CD14-positive monocyte (primary cell): ENCODE data around the gene CACNA2D1. TPM values are rescaled to one million over a fixed set of nuclear protein-coding genes. Genes with fewer than 3 reads are reported as not detected.

ENCODE experiments used
- DNase-seq, 3 donors: peaks; one replicate each; pipeline ENCODE4 v3.0.0-alpha.2; 2011 to 2022
- H2AFZ ChIP-seq: 2 replicates; pipeline ENCODE4 v1.6.0; 2012; ENCODE audit warnings: mild to moderate bottlenecking, low read depth, low read length, inconsistent platforms; ENCODE audit not compliant: insufficient read depth, poor library complexity, severe bottlenecking
- H3K27ac ChIP-seq, 2 donors: 1 replicate in 1 of 2; 2 replicates in 1 of 2; pipeline ENCODE4 v1.5.1; 2012 to 2013; ENCODE audit warnings: low read length in 2 of 2, control low read depth in 1 of 2, inconsistent platforms in 1 of 2, low read depth in 1 of 2, mild to moderate bottlenecking in 1 of 2
- H3K27me3 ChIP-seq, 2 donors: one replicate each; pipeline versions ENCODE4 v1.6.0 to v1.6.1; 2011 to 2013; ENCODE audit warnings: low read length in 2 of 2; ENCODE audit not compliant: control insufficient read depth in 2 of 2, insufficient read depth in 2 of 2
- H3K36me3 ChIP-seq, 2 donors: replicated peaks in 1 of 2; 1 replicate in 1 of 2; 2 replicates in 1 of 2; pipeline versions ENCODE4 v1.5.1 to v1.6.1; 2012 to 2013; ENCODE audit warnings: low read length in 2 of 2, control low read depth in 1 of 2, inconsistent platforms in 1 of 2, mild to moderate bottlenecking in 1 of 2; ENCODE audit not compliant: insufficient read depth in 2 of 2, control insufficient read depth in 1 of 2
- H3K4me1 ChIP-seq, 2 donors: 1 replicate in 1 of 2; 2 replicates in 1 of 2; pipeline versions ENCODE4 v1.5.1 to v1.6.1; 2012 to 2013; ENCODE audit warnings: low read length in 2 of 2, control low read depth in 1 of 2, inconsistent platforms in 1 of 2, mild to moderate bottlenecking in 1 of 2, moderate library complexity in 1 of 2; ENCODE audit not compliant: insufficient read depth in 2 of 2, control insufficient read depth in 1 of 2
- H3K4me2 ChIP-seq: replicated peaks from 2 replicates; pipeline ENCODE3; 2012; ENCODE audit warnings: low read length, moderate library complexity, mild to moderate bottlenecking; ENCODE audit not compliant: poor library complexity, severe bottlenecking; ENCODE audit errors: extremely low read depth
- H3K4me3 ChIP-seq, 3 experiments: fragments of 200-600 bp in 1 of 3; sonication (generic) in 1 of 3; replicated peaks in 1 of 3; 1 replicate in 2 of 3; 2 replicates in 1 of 3; pipeline ENCODE4 v1.5.1; 2011 to 2013; ENCODE audit warnings: low read length in 3 of 3, mild to moderate bottlenecking in 3 of 3, control low read depth in 2 of 3, low read depth in 2 of 3, inconsistent platforms in 1 of 3, moderate library complexity in 1 of 3
- H3K79me2 ChIP-seq: 2 replicates; pipeline ENCODE4 v1.6.0; 2012; ENCODE audit warnings: mild to moderate bottlenecking, control low read depth, inconsistent platforms, low read length, moderate library complexity; ENCODE audit not compliant: insufficient read depth
- H3K9ac ChIP-seq: 2 replicates; pipeline ENCODE4 v1.6.0; 2017; ENCODE audit warnings: low read length, mild to moderate bottlenecking; ENCODE audit not compliant: insufficient read depth, poor library complexity, severe bottlenecking
- H3K9me3 ChIP-seq, 2 donors: replicated peaks in 1 of 2; 1 replicate in 1 of 2; 2 replicates in 1 of 2; pipeline versions ENCODE4 v1.5.1 to v1.6.1; 2012 to 2013; ENCODE audit warnings: low read length in 2 of 2, control low read depth in 1 of 2; ENCODE audit not compliant: control insufficient read depth in 1 of 2, insufficient read depth in 1 of 2
- H4K20me1 ChIP-seq: 2 replicates; pipeline ENCODE4 v1.6.0; 2012; ENCODE audit warnings: mild to moderate bottlenecking, low read length, control low read depth, moderate library complexity; ENCODE audit not compliant: insufficient read depth
- H3K27ac Mint-ChIP-seq, 7 donors: one replicate each; pipeline ENCODE4 v1.8.0; 2020; ENCODE audit warnings: mild to moderate bottlenecking in 7 of 7, mixed read lengths in 7 of 7, moderate library complexity in 6 of 7, inconsistent platforms in 2 of 7
- H3K27me3 Mint-ChIP-seq, 3 donors: one replicate each; pipeline ENCODE4 v1.8.0; 2021 to 2022; ENCODE audit warnings: low read depth in 3 of 3, mild to moderate bottlenecking in 3 of 3, mixed read lengths in 3 of 3, moderate library complexity in 3 of 3, inconsistent platforms in 1 of 3
- H3K36me3 Mint-ChIP-seq, 2 donors: one replicate each; pipeline ENCODE4 v1.8.0; 2020; ENCODE audit warnings: mixed read lengths in 2 of 2, inconsistent platforms in 1 of 2, mild to moderate bottlenecking in 1 of 2
- H3K4me1 Mint-ChIP-seq: one replicate; pipeline ENCODE4 v1.8.0; 2020; ENCODE audit warnings: mild to moderate bottlenecking, mixed read lengths
- H3K4me3 Mint-ChIP-seq, 2 donors: one replicate each; pipeline ENCODE4 v1.8.0; 2020; ENCODE audit warnings: mild to moderate bottlenecking in 2 of 2, mixed read lengths in 2 of 2, moderate library complexity in 1 of 2
- H3K9me3 Mint-ChIP-seq, 7 donors: one replicate each; pipeline ENCODE4 v1.8.0; 2020 to 2022; ENCODE audit warnings: mixed read lengths in 7 of 7, mild to moderate bottlenecking in 6 of 7, moderate library complexity in 6 of 7, inconsistent platforms in 2 of 7
- CTCF ChIP-seq: fragments of 200-600 bp; IDR thresholded peaks from one replicate; pipeline ENCODE4 v1.8.0; 2022; ENCODE audit warnings: antibody characterized with exemption, mild to moderate bottlenecking
- WGBS: methylation state at CpG from one replicate; pipeline ENCODE4 v1.1.5; 2013; ENCODE audit warnings: missing lambda C conversion rate; ENCODE audit not compliant: insufficient coverage; 5-methylcytosine and 5-hydroxymethylcytosine counted together
- intact Hi-C, 2 donors: fragments of 100-400 bp; cut with micrococcal nuclease; formaldehyde crosslinking; loops; one replicate each; pipeline versions ENCODE4 v1.15.0 to v1.15.1; 2023
- polyA plus RNA-seq, 3 donors: library from polyadenylated mRNA; depleted of rRNA in 1 of 3; unstranded in 2 of 3; stranded (reverse) in 1 of 3; fragments of 300-500 nt in 2 of 3; fragments of >200 nt in 1 of 3; fragmentation: Illumina TruSeq in 2 of 3; gene quantifications; 1 replicate in 2 of 3; 2 replicates in 1 of 3; pipeline ENCODE4 v1.2.3, GENCODE V29; 2012 to 2021

Gene CACNA2D1
- polyA plus RNA-seq, 3 donors = 0.02 TPM; not detected in 2

GRCh38 chr7:82416402-82416801 lies 27.2 kb downstream of the CACNA2D1 start:
- Histone ChIP-seq H4K20me1 (no peaks in the 10 kb centered on the region), H3K79me2 (no peaks in the 10 kb centered on the region), H3K9me3 (no peaks in the 10 kb centered on the region), H3K4me2 (no peak overlapping the region), H3K4me3 (no peak overlapping the region), H3K9ac (no peak overlapping the region), H2AFZ (no peak overlapping the region), H3K36me3 (no peaks in the 10 kb centered on the region), H3K27me3 (no peaks in the 10 kb centered on the region), H3K4me1 (no peaks in the 10 kb centered on the region), H3K27ac (no peak overlapping the region)
- no peak overlapping the region for H3K4me3 Mint-ChIP-seq
- no peak overlapping the region for H3K27ac Mint-ChIP-seq
- H3K36me3 Mint-ChIP-seq = no peaks in the 10 kb centered on the region
- no peaks in the 10 kb centered on the region for H3K27me3 Mint-ChIP-seq
- no peaks in the 10 kb centered on the region for H3K4me1 Mint-ChIP-seq
- intact Hi-C loops = no loop called here
- no peak for DNase-seq
- peaks cover 0 to 11% (median 2%) of the 10 kb centered on the region in 7 donors for H3K9me3 Mint-ChIP-seq
- no peak for TF ChIP-seq CTCF
- no CpG with 5 or more reads among the region's 1 CpG for WGBS

- no peaks in the 10 kb centered on the region for H3K27me3 Mint-ChIP-seq
- H3K4me3 ChIP-seq = no peak overlapping the region
- TF ChIP-seq CTCF = no peak
- intact Hi-C loops = no loop called here
- no peaks in the 10 kb centered on the region for H3K79me2 ChIP-seq
- no peak overlapping the region for H3K9ac ChIP-seq
- no peak overlapping the region for H3K4me2 ChIP-seq
- H3K27ac Mint-ChIP-seq = no peak overlapping the region
- no peaks in the 10 kb centered on the region for H3K36me3 Mint-ChIP-seq
- H3K36me3 ChIP-seq = no peaks in the 10 kb centered on the region
- peaks cover 0 to 11% (median 2%) of the 10 kb centered on the region in 7 donors for H3K9me3 Mint-ChIP-seq
- H3K4me1 ChIP-seq = no peaks in the 10 kb centered on the region
- no peaks in the 10 kb centered on the region for H3K4me1 Mint-ChIP-seq
- no peaks in the 10 kb centered on the region for H3K27me3 ChIP-seq
- no peak overlapping the region for H3K4me3 Mint-ChIP-seq
- no peaks in the 10 kb centered on the region for H4K20me1 ChIP-seq
- no CpG with 5 or more reads among the region's 3 CpGs for WGBS
- no peak for DNase-seq
- no peaks in the 10 kb centered on the region for H3K9me3 ChIP-seq
- no peak overlapping the region for H3K27ac ChIP-seq
- no peak overlapping the region for H2AFZ ChIP-seq
Measured at GRCh38 chr7:82414389-82414788, 29.2 kb downstream of the CACNA2D1 start.
